GM12878 (cell line): Measurements from ENCODE around the gene TTC31. TPM values are rescaled to one million over a fixed set of nuclear protein-coding genes. Genes with fewer than 3 reads are reported as not detected.

ENCODE experiments used
- HDGF ChIP-seq: fragments of 450-650 bp; IDR thresholded peaks from 2 replicates; pipeline ENCODE4 v1.6.1; 2016; ENCODE audit warnings: antibody characterized with exemption
- JUND ChIP-seq: IDR thresholded peaks from 2 replicates; pipeline ENCODE4 v1.6.1; 2012; ENCODE audit warnings: low read depth, mild to moderate bottlenecking, low read length, improper control_type of control experiment, moderate library complexity
- KAT2A ChIP-seq: conservative IDR thresholded peaks from 2 replicates; pipeline ENCODE4 v1.6.1; 2011; ENCODE audit warnings: low read depth, low read length; ENCODE audit not compliant: control insufficient read depth
- NFXL1 ChIP-seq: fragments of 450-650 bp; IDR thresholded peaks from 2 replicates; pipeline ENCODE4 v1.6.1; 2017; ENCODE audit warnings: antibody characterized with exemption, mild to moderate bottlenecking, borderline replicate concordance
- NR2F1 ChIP-seq: fragments of 450-650 bp; conservative IDR thresholded peaks from 2 replicates; pipeline ENCODE4 v1.6.1; 2017; ENCODE audit warnings: mild to moderate bottlenecking
- PAX8 ChIP-seq: fragments of 450-650 bp; IDR thresholded peaks from 2 replicates; pipeline ENCODE4 v1.6.1; 2017; ENCODE audit warnings: mild to moderate bottlenecking, moderate library complexity
- SMAD1 ChIP-seq: fragments of 450-650 bp; IDR thresholded peaks from 2 replicates; pipeline ENCODE4 v1.6.1; 2018; ENCODE audit warnings: mild to moderate bottlenecking, low read depth; ENCODE audit not compliant: partially characterized antibody
- STAT1 ChIP-seq: fragments of 450-650 bp; conservative IDR thresholded peaks from 2 replicates; pipeline ENCODE4 v1.6.1; 2014; ENCODE audit warnings: antibody characterized with exemption, mild to moderate bottlenecking
- SUZ12 ChIP-seq: fragments of 200-600 bp; sonication (generic); IDR thresholded peaks from one replicate; pipeline ENCODE4 v1.6.1; 2018; ENCODE audit warnings: antibody characterized with exemption, mild to moderate bottlenecking; ENCODE audit not compliant: unreplicated experiment
- TCF7 ChIP-seq: IDR thresholded peaks from 2 replicates; pipeline ENCODE4 v1.6.1; 2014; ENCODE audit warnings: antibody characterized with exemption, borderline replicate concordance
- polyA plus RNA-seq, 11 experiments: library from polyadenylated mRNA; depleted of rRNA in 4 of 11; unstranded in 6 of 11; stranded (reverse) in 5 of 11; fragments of >200 nt; fragmentation: Nextera tagmentation in 4 of 11; fragmentation: Illumina TruSeq in 1 of 11; extraction: Ambion mirVana in 4 of 11; extraction: Trizol in 1 of 11; gene quantifications; 1 replicate in 1 of 11; 2 replicates in 10 of 11; pipeline versions ENCODE4 v1.2.1 to v1.2.3, GENCODE V29; 2011 to 2016; ENCODE audit warnings: inconsistent platforms in 2 of 11, missing spikeins in 2 of 11, low read depth in 1 of 11
- total RNA-seq, 4 experiments: library from RNA; depleted of rRNA in 3 of 4; stranded (reverse); fragments of >200 nt in 3 of 4; fragmentation: Illumina TruSeq in 1 of 4; extraction: Trizol in 1 of 4; gene quantifications; 2 replicates each; pipeline versions ENCODE4 v1.2.1 to v1.2.3, GENCODE V29; 2013 to 2021
- TF ChIP-seq, protein P1 (sequence below): IDR thresholded peaks from 2 replicates; pipeline ENCODE4 v1.6.1; 2011; ENCODE audit warnings: borderline replicate concordance, low read depth, mild to moderate bottlenecking, moderate library complexity, low read length; ENCODE audit not compliant: insufficient read depth, poor library complexity, severe bottlenecking
- TF ChIP-seq, protein P2 (sequence below): IDR thresholded peaks from 2 replicates; pipeline ENCODE4 v1.6.1; 2012; ENCODE audit warnings: low read length, inconsistent platforms
- TF ChIP-seq, protein P3 (sequence below): fragments of 150-350 bp; IDR thresholded peaks from 2 replicates; pipeline ENCODE4 v1.6.1; 2014; ENCODE audit warnings: mild to moderate bottlenecking, low read depth, low read length
- TF ChIP-seq, protein P4 (sequence below): IDR thresholded peaks from 2 replicates; pipeline ENCODE4 v1.6.1; 2011; ENCODE audit warnings: mild to moderate bottlenecking, low read depth, low read length, moderate library complexity; ENCODE audit not compliant: insufficient replicate concordance
- TF ChIP-seq, protein P5 (sequence below): fragments of 450-650 bp; formaldehyde crosslinking; IDR thresholded peaks from 2 replicates; pipeline ENCODE4 v1.4.0; 2020; ENCODE audit warnings: mild to moderate bottlenecking, moderate library complexity
- TF ChIP-seq, protein P6 (sequence below): IDR thresholded peaks from 2 replicates; pipeline ENCODE4 v1.6.1; 2012; ENCODE audit warnings: low read depth, low read length, improper control_type of control experiment

Gene TTC31
- total and polyA plus RNA-seq, 10 of the 15 experiments (the other 5 are each of a cell fraction or from before 2014, with no cell fraction given), result 6.5 to 34.9 (median 25.9) TPM

DNA sequence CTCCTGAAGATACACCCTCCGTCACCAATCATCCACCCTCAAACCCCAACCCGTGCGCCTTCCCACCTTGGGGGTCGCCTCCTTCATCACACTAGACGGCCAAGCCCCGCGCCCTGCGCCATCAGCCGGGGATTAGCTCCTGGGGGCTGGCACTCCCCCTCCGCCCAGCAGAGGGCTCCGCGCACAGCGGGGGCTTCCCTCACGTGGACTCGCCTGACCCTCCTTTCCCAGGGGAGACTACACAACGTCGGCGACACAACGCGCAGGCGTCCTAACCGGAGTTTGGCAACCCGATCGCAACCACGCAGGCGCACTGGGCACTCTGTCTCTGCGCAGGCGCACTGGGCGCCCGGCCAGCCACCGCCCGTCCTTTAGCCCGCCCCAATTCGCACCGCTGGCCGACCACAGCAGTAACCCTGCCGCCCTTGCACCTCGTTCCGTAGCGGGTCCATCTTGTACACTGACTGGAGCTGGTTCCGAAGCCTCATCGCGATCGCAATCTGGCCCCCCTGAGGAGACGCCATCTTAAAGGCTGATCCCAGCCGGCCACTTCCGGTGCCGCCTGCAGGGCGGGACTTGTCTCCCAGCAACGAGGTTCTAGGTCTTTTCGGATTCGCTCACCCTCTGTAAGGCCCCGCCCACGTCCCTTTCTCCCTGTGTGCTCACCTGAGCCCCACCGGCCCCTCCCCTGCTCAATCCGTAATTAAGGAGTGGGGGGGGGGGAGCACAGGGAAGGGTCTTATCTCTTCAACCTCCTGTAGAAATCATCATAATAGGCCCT lies 24.5 kb downstream of the TTC31 start, which contains the start of gene PCGF1 (continued):
- TF ChIP-seq NR2F1, result peak; percentile 85
- TF ChIP-seq, protein P1, sequence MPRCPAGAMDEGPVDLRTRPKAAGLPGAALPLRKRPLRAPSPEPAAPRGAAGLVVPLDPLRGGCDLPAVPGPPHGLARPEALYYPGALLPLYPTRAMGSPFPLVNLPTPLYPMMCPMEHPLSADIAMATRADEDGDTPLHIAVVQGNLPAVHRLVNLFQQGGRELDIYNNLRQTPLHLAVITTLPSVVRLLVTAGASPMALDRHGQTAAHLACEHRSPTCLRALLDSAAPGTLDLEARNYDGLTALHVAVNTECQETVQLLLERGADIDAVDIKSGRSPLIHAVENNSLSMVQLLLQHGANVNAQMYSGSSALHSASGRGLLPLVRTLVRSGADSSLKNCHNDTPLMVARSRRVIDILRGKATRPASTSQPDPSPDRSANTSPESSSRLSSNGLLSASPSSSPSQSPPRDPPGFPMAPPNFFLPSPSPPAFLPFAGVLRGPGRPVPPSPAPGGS, result no peak
- TF ChIP-seq, protein P2, sequence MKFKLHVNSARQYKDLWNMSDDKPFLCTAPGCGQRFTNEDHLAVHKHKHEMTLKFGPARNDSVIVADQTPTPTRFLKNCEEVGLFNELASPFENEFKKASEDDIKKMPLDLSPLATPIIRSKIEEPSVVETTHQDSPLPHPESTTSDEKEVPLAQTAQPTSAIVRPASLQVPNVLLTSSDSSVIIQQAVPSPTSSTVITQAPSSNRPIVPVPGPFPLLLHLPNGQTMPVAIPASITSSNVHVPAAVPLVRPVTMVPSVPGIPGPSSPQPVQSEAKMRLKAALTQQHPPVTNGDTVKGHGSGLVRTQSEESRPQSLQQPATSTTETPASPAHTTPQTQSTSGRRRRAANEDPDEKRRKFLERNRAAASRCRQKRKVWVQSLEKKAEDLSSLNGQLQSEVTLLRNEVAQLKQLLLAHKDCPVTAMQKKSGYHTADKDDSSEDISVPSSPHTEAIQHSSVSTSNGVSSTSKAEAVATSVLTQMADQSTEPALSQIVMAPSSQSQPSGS, result no peak
- no peak; the same call in 1 of the 2 replicates for TF ChIP-seq STAT1
- TF ChIP-seq SUZ12, result no peak
- no peak for TF ChIP-seq KAT2A
- TF ChIP-seq, protein P3, sequence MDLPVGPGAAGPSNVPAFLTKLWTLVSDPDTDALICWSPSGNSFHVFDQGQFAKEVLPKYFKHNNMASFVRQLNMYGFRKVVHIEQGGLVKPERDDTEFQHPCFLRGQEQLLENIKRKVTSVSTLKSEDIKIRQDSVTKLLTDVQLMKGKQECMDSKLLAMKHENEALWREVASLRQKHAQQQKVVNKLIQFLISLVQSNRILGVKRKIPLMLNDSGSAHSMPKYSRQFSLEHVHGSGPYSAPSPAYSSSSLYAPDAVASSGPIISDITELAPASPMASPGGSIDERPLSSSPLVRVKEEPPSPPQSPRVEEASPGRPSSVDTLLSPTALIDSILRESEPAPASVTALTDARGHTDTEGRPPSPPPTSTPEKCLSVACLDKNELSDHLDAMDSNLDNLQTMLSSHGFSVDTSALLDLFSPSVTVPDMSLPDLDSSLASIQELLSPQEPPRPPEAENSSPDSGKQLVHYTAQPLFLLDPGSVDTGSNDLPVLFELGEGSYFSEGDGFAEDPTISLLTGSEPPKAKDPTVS, result no peak
- 0 out of 2 replicates have a peak, but pooled peaks have one; percentile 9 for TF ChIP-seq JUND
- TF ChIP-seq, protein P4, sequence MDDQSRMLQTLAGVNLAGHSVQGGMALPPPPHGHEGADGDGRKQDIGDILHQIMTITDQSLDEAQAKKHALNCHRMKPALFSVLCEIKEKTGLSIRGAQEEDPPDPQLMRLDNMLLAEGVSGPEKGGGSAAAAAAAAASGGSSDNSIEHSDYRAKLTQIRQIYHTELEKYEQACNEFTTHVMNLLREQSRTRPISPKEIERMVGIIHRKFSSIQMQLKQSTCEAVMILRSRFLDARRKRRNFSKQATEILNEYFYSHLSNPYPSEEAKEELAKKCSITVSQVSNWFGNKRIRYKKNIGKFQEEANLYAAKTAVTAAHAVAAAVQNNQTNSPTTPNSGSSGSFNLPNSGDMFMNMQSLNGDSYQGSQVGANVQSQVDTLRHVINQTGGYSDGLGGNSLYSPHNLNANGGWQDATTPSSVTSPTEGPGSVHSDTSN, result no peak
- TF ChIP-seq, protein P5, sequence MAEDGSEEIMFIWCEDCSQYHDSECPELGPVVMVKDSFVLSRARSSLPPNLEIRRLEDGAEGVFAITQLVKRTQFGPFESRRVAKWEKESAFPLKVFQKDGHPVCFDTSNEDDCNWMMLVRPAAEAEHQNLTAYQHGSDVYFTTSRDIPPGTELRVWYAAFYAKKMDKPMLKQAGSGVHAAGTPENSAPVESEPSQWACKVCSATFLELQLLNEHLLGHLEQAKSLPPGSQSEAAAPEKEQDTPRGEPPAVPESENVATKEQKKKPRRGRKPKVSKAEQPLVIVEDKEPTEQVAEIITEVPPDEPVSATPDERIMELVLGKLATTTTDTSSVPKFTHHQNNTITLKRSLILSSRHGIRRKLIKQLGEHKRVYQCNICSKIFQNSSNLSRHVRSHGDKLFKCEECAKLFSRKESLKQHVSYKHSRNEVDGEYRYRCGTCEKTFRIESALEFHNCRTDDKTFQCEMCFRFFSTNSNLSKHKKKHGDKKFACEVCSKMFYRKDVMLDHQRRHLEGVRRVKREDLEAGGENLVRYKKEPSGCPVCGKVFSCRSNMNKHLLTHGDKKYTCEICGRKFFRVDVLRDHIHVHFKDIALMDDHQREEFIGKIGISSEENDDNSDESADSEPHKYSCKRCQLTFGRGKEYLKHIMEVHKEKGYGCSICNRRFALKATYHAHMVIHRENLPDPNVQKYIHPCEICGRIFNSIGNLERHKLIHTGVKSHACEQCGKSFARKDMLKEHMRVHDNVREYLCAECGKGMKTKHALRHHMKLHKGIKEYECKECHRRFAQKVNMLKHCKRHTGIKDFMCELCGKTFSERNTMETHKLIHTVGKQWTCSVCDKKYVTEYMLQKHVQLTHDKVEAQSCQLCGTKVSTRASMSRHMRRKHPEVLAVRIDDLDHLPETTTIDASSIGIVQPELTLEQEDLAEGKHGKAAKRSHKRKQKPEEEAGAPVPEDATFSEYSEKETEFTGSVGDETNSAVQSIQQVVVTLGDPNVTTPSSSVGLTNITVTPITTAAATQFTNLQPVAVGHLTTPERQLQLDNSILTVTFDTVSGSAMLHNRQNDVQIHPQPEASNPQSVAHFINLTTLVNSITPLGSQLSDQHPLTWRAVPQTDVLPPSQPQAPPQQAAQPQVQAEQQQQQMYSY (CRISPR knock-in tag), result no peak
- no peak for TF ChIP-seq TCF7
- TF ChIP-seq, protein P6, sequence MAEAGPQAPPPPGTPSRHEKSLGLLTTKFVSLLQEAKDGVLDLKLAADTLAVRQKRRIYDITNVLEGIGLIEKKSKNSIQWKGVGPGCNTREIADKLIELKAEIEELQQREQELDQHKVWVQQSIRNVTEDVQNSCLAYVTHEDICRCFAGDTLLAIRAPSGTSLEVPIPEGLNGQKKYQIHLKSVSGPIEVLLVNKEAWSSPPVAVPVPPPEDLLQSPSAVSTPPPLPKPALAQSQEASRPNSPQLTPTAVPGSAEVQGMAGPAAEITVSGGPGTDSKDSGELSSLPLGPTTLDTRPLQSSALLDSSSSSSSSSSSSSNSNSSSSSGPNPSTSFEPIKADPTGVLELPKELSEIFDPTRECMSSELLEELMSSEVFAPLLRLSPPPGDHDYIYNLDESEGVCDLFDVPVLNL, result no peak
- TF ChIP-seq NFXL1, result no peak
- peak; percentile 27 for TF ChIP-seq SMAD1
- TF ChIP-seq HDGF, result peak; percentile 91
- no peak for TF ChIP-seq PAX8
